HCT116 (cell line): ENCODE measurements around the gene HEATR5A. TPM values are rescaled to one million over a fixed set of nuclear protein-coding genes. Genes with fewer than 3 reads are reported as not detected.

Experiments used
- ATAC-seq: fragments of 200-7000 bp; cut with Tn5 transposase; 2 replicates; pipeline ENCODE4 v1.9.1; 2020; ENCODE audit warnings: mild to moderate bottlenecking, moderate library complexity
- BruUV-seq: library from RNA; stranded (reverse); fragments of 400-500 nt; replicated peaks from 2 replicates; lab custom pipeline; 2021; lab: Mats Ljungman, UMichigan
- CTCF ChIA-PET: fragments of 300-600 bp; sonication (Branson Sonifier 250); formaldehyde crosslinking; loops from one replicate; lab custom pipeline; 2021; ENCODE audit warnings: antibody characterized with exemption; lab: Charles Lee
- POLR2A ChIA-PET: fragments of 300-600, 350-600 bp; sonication (Branson Sonifier 250); formaldehyde crosslinking; loops from one replicate; lab custom pipeline; 2021; ENCODE audit warnings: antibody characterized with exemption; lab: Charles Lee
- RAD21 ChIA-PET, 2 experiments: fragments of 300-600 bp; sonication (Branson Sonifier 250); formaldehyde crosslinking; loops; one replicate each; lab custom pipeline; 2023; ENCODE audit warnings: low total read pairs in 2 of 2; ENCODE audit not compliant: uncharacterized antibody in 2 of 2, unreplicated experiment in 2 of 2, low non-redundant PET in 1 of 2; lab: Charles Lee
- DNase-seq: peaks from one replicate; pipeline ENCODE4 v3.0.0-alpha.2; 2010; ENCODE audit warnings: low read depth, low spot score
- H2AFZ ChIP-seq: fragments of 200-600 bp; shearing (Covaris generic), sonication (generic); 2 replicates; pipeline ENCODE4 v1.6.1; 2017; ENCODE audit warnings: low read depth, mixed run types, mixed read lengths, antibody characterized with exemption, low read length; ENCODE audit not compliant: poor library complexity, severe bottlenecking
- H3K27ac ChIP-seq: 2 replicates; pipeline ENCODE4 v1.5.1; 2012; ENCODE audit warnings: low read depth, low read length
- H3K27me3 ChIP-seq: fragments of 200-600 bp; sonication (generic); 2 replicates; pipeline ENCODE4 v1.6.1; 2016; ENCODE audit warnings: mixed run types, low read length, mixed read lengths; ENCODE audit not compliant: insufficient read depth
- H3K36me3 ChIP-seq, 2 experiments: fragments of 200-500 bp in 1 of 2; fragments of 200-600 bp in 1 of 2; sonication (Bioruptor generic) in 1 of 2; sonication (generic) in 1 of 2; 2 replicates each; pipeline versions ENCODE4 v1.5.1 to v1.6.1; 2014 to 2016; ENCODE audit warnings: low read length in 2 of 2, inconsistent platforms in 1 of 2, mixed read lengths in 1 of 2, mixed run types in 1 of 2; ENCODE audit not compliant: insufficient read depth in 2 of 2, control insufficient read depth in 1 of 2
- H3K4me1 ChIP-seq, 2 experiments: fragments of 200-600 bp in 1 of 2; sonication (generic) in 1 of 2; 2 replicates each; pipeline versions ENCODE4 v1.5.1 to v1.6.1; 2012 to 2017; ENCODE audit warnings: low read length in 2 of 2, inconsistent platforms in 1 of 2, mild to moderate bottlenecking in 1 of 2, mixed read lengths in 1 of 2, mixed run types in 1 of 2, moderate library complexity in 1 of 2; ENCODE audit not compliant: insufficient read depth in 2 of 2, control insufficient read depth in 1 of 2
- H3K4me2 ChIP-seq: fragments of 200-600 bp; sonication (generic); 2 replicates; pipeline ENCODE4 v1.6.1; 2017; ENCODE audit warnings: mixed run types, low read length, mixed read lengths
- H3K4me3 ChIP-seq, 2 experiments: fragments of 200-600 bp in 1 of 2; sonication (generic) in 1 of 2; replicated peaks in 1 of 2; 2 replicates each; pipeline ENCODE4 v1.5.1; 2011 to 2016; ENCODE audit warnings: low read length in 2 of 2, control low read depth in 1 of 2, low read depth in 1 of 2, mild to moderate bottlenecking in 1 of 2, mixed read lengths in 1 of 2, mixed run types in 1 of 2
- H3K79me2 ChIP-seq: fragments of 200-600 bp; sonication (generic); 2 replicates; pipeline ENCODE4 v1.6.1; 2017; ENCODE audit warnings: mild to moderate bottlenecking, mixed run types, low read length, moderate library complexity, mixed read lengths; ENCODE audit not compliant: insufficient read depth
- H3K9ac ChIP-seq: fragments of 200-600 bp; sonication (generic); 2 replicates; pipeline ENCODE4 v1.6.1; 2016; ENCODE audit warnings: low read length, mixed read lengths
- H3K9me2 ChIP-seq: fragments of 200-600 bp; sonication (generic), shearing (Covaris generic); 2 replicates; pipeline ENCODE4 v1.6.1; 2017; ENCODE audit warnings: mixed run types, mild to moderate bottlenecking, moderate library complexity; ENCODE audit not compliant: insufficient read depth
- H3K9me3 ChIP-seq, 2 experiments: fragments of 200-500 bp in 1 of 2; fragments of 200-600 bp in 1 of 2; sonication (Bioruptor generic) in 1 of 2; sonication (generic) in 1 of 2; 2 replicates each; pipeline ENCODE4 v1.6.1; 2014 to 2017; ENCODE audit warnings: low read length in 2 of 2, mixed read lengths in 2 of 2, inconsistent platforms in 1 of 2, low read depth in 1 of 2, mild to moderate bottlenecking in 1 of 2, mixed run types in 1 of 2, moderate library complexity in 1 of 2; ENCODE audit not compliant: control insufficient read depth in 1 of 2, insufficient read depth in 1 of 2
- H4K20me1 ChIP-seq: fragments of 200-600 bp; sonication (generic), shearing (Covaris generic); 2 replicates; pipeline ENCODE4 v1.6.1; 2017; ENCODE audit warnings: mixed run types, mild to moderate bottlenecking, moderate library complexity; ENCODE audit not compliant: insufficient read depth
- ATF3 ChIP-seq: IDR thresholded peaks from 2 replicates; pipeline ENCODE4 v1.6.1; 2012
- CBX3 ChIP-seq: IDR thresholded peaks from 2 replicates; pipeline ENCODE4 v1.6.1; 2012; ENCODE audit warnings: low read depth
- CEBPB ChIP-seq: IDR thresholded peaks from 2 replicates; pipeline ENCODE4 v1.6.1; 2012; ENCODE audit warnings: low read depth
- CTCF ChIP-seq, 3 experiments: fragments of 200-600 bp in 1 of 3; sonication (generic) in 1 of 3; IDR thresholded peaks in 2 of 3; conservative IDR thresholded peaks in 1 of 3; 2 replicates each; pipeline ENCODE4 v1.5.1; 2012 to 2017; ENCODE audit warnings: low read depth in 2 of 3, low read length in 2 of 3, antibody characterized with exemption in 1 of 3, borderline replicate concordance in 1 of 3, control low read depth in 1 of 3, mild to moderate bottlenecking in 1 of 3, mixed read lengths in 1 of 3, mixed run types in 1 of 3, moderate library complexity in 1 of 3; ENCODE audit not compliant: insufficient read depth in 1 of 3
- ELF1 ChIP-seq: IDR thresholded peaks from 2 replicates; pipeline ENCODE4 v1.6.1; 2012; ENCODE audit warnings: low read depth, borderline replicate concordance
- EZH2 ChIP-seq: fragments of 200-600 bp; sonication (generic); IDR thresholded peaks from 2 replicates; pipeline ENCODE4 v1.6.1; 2017; ENCODE audit warnings: antibody characterized with exemption, mixed run types
- EZH2phosphoT487 ChIP-seq: fragments of 200-600 bp; IDR thresholded peaks from 2 replicates; pipeline ENCODE4 v1.6.1; 2018; ENCODE audit warnings: antibody characterized with exemption, borderline replicate concordance
- FOSL1 ChIP-seq: IDR thresholded peaks from 2 replicates; pipeline ENCODE4 v1.6.1; 2012; ENCODE audit warnings: low read depth
- JUND ChIP-seq: IDR thresholded peaks from 2 replicates; pipeline ENCODE4 v1.6.1; 2012
- POLR2A ChIP-seq: IDR thresholded peaks from 2 replicates; pipeline ENCODE4 v1.7.0; 2011; ENCODE audit warnings: borderline replicate concordance; ENCODE audit not compliant: insufficient read depth, insufficient read length; ENCODE audit errors: extremely low read depth
- POLR2AphosphoS5 ChIP-seq: IDR thresholded peaks from 2 replicates; pipeline ENCODE4 v1.6.1; 2011; ENCODE audit warnings: mild to moderate bottlenecking, low read depth, low read length, moderate library complexity
- RAD21 ChIP-seq: IDR thresholded peaks from 2 replicates; pipeline ENCODE4 v1.6.1; 2012; ENCODE audit warnings: low read depth, mild to moderate bottlenecking
- REST ChIP-seq: IDR thresholded peaks from 2 replicates; pipeline ENCODE4 v1.6.1; 2012; ENCODE audit warnings: low read depth
- SIN3A ChIP-seq: IDR thresholded peaks from 2 replicates; pipeline ENCODE4 v1.6.1; 2012; ENCODE audit warnings: low read depth
- SP1 ChIP-seq: IDR thresholded peaks from 2 replicates; pipeline ENCODE4 v1.6.1; 2012; ENCODE audit warnings: low read depth
- SRF ChIP-seq: IDR thresholded peaks from 2 replicates; pipeline ENCODE4 v1.6.1; 2012; ENCODE audit warnings: low read depth
- TCF7L2 ChIP-seq: IDR thresholded peaks from 2 replicates; pipeline ENCODE4 v1.7.0; 2011; ENCODE audit warnings: borderline replicate concordance, inconsistent platforms; ENCODE audit not compliant: insufficient read depth, insufficient read length; ENCODE audit errors: extremely low read depth
- YY1 ChIP-seq: IDR thresholded peaks from 2 replicates; pipeline ENCODE4 v1.6.1; 2011; ENCODE audit warnings: low read length, low read depth, moderate library complexity, mild to moderate bottlenecking; ENCODE audit not compliant: insufficient replicate concordance; ENCODE audit errors: extremely low read depth
- ZBTB33 ChIP-seq: IDR thresholded peaks from 2 replicates; pipeline ENCODE4 v1.6.1; 2011; ENCODE audit warnings: mild to moderate bottlenecking, low read length, moderate library complexity; ENCODE audit not compliant: insufficient replicate concordance; ENCODE audit errors: extremely low read depth
- ZFX ChIP-seq: fragments of 450-650 bp; IDR thresholded peaks from 2 replicates; pipeline ENCODE4 v1.6.1; 2017
- ZNF274 ChIP-seq: fragments of 200-500 bp; sonication (Bioruptor generic); IDR thresholded peaks from 2 replicates; pipeline ENCODE4 v1.6.1; 2014; ENCODE audit warnings: mild to moderate bottlenecking, low read depth, low read length, inconsistent platforms
- intact Hi-C: fragments of 100-400 bp; cut with micrococcal nuclease; formaldehyde crosslinking; loops from 2 replicates; pipeline ENCODE4 v1.10.0; 2022
- total RNA-seq: library from RNA; stranded (reverse); gene quantifications from one replicate; pipeline ENCODE4 v1.2.1, GENCODE V29; 2021; ENCODE audit not compliant: unreplicated experiment

Gene HEATR5A
- total RNA-seq, 1 experiment from 2014 or later, result 20.9 TPM

GRCh38 chr14:31243860-31244259 is 176.5 kb downstream of the HEATR5A start:
- Histone ChIP-seq H2AFZ (no peak overlapping the region), H3K27ac (peak overlapping the region; percentile 90), H3K9ac (peak overlapping the region; percentile 54), H3K4me3 (peak overlapping the region; percentile 20 to 32), H3K4me2 (peak overlapping the region; percentile 58), H3K27me3 (no peaks in the 10 kb centered on the region), H3K9me2 (no peaks in the 10 kb centered on the region), H3K9me3 (no peaks in the 10 kb centered on the region), H3K79me2 (no peaks in the 10 kb centered on the region), H3K36me3 (no peaks in the 10 kb centered on the region), H4K20me1 (no peaks in the 10 kb centered on the region), H3K4me1 (peaks cover 16 to 41% of the 10 kb centered on the region in 2 experiments)
- intact Hi-C loops, result no loop called here
- CTCF ChIA-PET, result interaction anchor here (0.7 kb wide), 1 partner anchor 14 kb away, joined by 4 read pairs; no protein-coding TSS in a partner anchor
- POLR2A ChIA-PET, result interaction anchor here (1.3 to 1.4 kb wide), 2 partner anchors 12 to 13 kb away, joined by 3 to 5 read pairs; no protein-coding TSS in a partner anchor
- ATAC-seq, result peak; percentile 91
- no TSS peak for BruUV-seq
- RAD21 ChIA-PET, result no interaction called here
- peak; percentile 96 for DNase-seq
- TF ChIP-seq SP1 (peak; percentile 88), JUND (peak; percentile 93), ATF3 (no peak), CTCF (IDR thresholded peaks at IDR 0.05 in 2 of 3, conservative IDR thresholded peaks at IDR 0.05 in 1 of 3; ENCODE audit: borderline replicate concordance in 1 of 3, insufficient read depth in 1 of 3, low read depth in 2 of 3, low read length in 2 of 3) (no peak), ZBTB33 (no peak), EZH2phosphoT487 (no peak), FOSL1 (peak; percentile 92), POLR2A (no peak), SRF (no peak), RAD21 (no peak), ZFX (no peak), CEBPB (no peak; the same call in 1 of the 2 replicates), ELF1 (no peak; the same call in 1 of the 2 replicates), REST (no peak), ZNF274 (no peak), SIN3A (no peak), YY1 (peak; percentile 34), EZH2 (no peak), CBX3 (peak; percentile 93), TCF7L2 (no peak), POLR2AphosphoS5 (peak; percentile 16)
